ENCODE results near the gene TRPM7. TPM values are rescaled to one million over a fixed set of nuclear protein-coding genes. Genes with fewer than 3 reads are reported as not detected.

Gene TRPM7
- total and polyA plus RNA-seq, 9 of the 15 experiments (the other 6 are each of a cell fraction or from before 2014, with no cell fraction given): 12.3 to 59.2 (median 31.5) TPM

- Histone ChIP-seq H3K27me3 (ENCODE audit: control insufficient read depth in 2 of 2, insufficient read depth in 2 of 2, low read length in 2 of 2) (no peaks in the 10 kb centered on the region), H3K27ac (ENCODE audit: extremely low read depth, low read depth, low read length) (no peak overlapping the region), H3K79me2 (ENCODE audit: control insufficient read depth, insufficient read depth, low read length) (no peaks in the 10 kb centered on the region), H3K36me3 (ENCODE audit: control insufficient read depth, insufficient read depth, low read length) (peaks cover 35% of the 10 kb centered on the region; the same call in 2 of the 3 replicates), H3K9ac (ENCODE audit: insufficient read depth in 1 of 2, low read depth in 2 of 2, low read length in 2 of 2) (no peak overlapping the region), H3K4me2 (ENCODE audit: insufficient read depth, low read length) (no peak overlapping the region), H3K9me1 (ENCODE audit: control insufficient read depth, insufficient read depth, low read length) (no peaks in the 10 kb centered on the region), H3K4me3 (no peak overlapping the region), H4K20me1 (replicated peaks; ENCODE audit: control insufficient read depth, insufficient read depth, low read length) (no peaks in the 10 kb centered on the region), H3K4me1 (replicated peaks in 1 of 2; ENCODE audit: control insufficient read depth in 2 of 2, insufficient read depth in 2 of 2, low read length in 2 of 2) (no peaks in the 10 kb centered on the region), H2AFZ (ENCODE audit: low read depth, low read length) (no peak overlapping the region), H3K9me3 (replicated peaks; ENCODE audit: control insufficient read depth, insufficient read depth, low read depth, low read length) (no peaks in the 10 kb centered on the region)
- DNase-seq (ENCODE audit: extremely low read depth in 1 of 4, low spot score in 3 of 4) (no peak), FAIRE-seq (no peak), ATAC-seq (no peak)
- in situ Hi-C loops (cut with MboI): no loop called here
- TF ChIP-seq NUFIP1 (IDR thresholded peaks at IDR 0.05; ENCODE audit: partially characterized antibody) (no peak), BRD4 (IDR thresholded peaks at IDR 0.05) (no peak), HNRNPLL (IDR thresholded peaks at IDR 0.05; ENCODE audit: low read depth, low read length, poor library complexity, severe bottlenecking) (no peak), KAT8 (IDR thresholded peaks at IDR 0.05; ENCODE audit: low read depth) (no peak), ZNF184 (CRISPR knock-in tag; IDR thresholded peaks at IDR 0.05) (no peak), OTX1 (CRISPR knock-in tag; IDR thresholded peaks at IDR 0.05) (no peak), POLR3G (IDR thresholded peaks at IDR 0.05; ENCODE audit: extremely low read depth, insufficient read length, insufficient replicate concordance) (no peak), CEBPB (tag; IDR thresholded peaks at IDR 0.05) (no peak), NR3C1 (CRISPR knock-in tag; IDR thresholded peaks at IDR 0.05) (no peak), STAG1 (CRISPR knock-in tag; IDR thresholded peaks at IDR 0.05; ENCODE audit: borderline replicate concordance) (no peak)
- TF ChIP-seq, protein P1, sequence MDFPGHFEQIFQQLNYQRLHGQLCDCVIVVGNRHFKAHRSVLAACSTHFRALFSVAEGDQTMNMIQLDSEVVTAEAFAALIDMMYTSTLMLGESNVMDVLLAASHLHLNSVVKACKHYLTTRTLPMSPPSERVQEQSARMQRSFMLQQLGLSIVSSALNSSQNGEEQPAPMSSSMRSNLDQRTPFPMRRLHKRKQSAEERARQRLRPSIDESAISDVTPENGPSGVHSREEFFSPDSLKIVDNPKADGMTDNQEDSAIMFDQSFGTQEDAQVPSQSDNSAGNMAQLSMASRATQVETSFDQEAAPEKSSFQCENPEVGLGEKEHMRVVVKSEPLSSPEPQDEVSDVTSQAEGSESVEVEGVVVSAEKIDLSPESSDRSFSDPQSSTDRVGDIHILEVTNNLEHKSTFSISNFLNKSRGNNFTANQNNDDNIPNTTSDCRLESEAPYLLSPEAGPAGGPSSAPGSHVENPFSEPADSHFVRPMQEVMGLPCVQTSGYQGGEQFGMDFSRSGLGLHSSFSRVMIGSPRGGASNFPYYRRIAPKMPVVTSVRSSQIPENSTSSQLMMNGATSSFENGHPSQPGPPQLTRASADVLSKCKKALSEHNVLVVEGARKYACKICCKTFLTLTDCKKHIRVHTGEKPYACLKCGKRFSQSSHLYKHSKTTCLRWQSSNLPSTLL (IDR thresholded peaks at IDR 0.05): no peak
- no TSS peak for BruUV-seq (replicated peaks)
- 82% methylated on average over 1 of the region's 1 CpG for WGBS (ENCODE audit: insufficient coverage, low coverage, missing lambda C conversion rate)
- intact Hi-C loops (cut with micrococcal nuclease): no loop called here
- ChIA-PET CTCF (ENCODE audit: low intra/inter-chr PET ratio) (no interaction called here), POLR2A (no interaction called here)
These were observed 39.7 kb upstream of the TRPM7 start for GRCh38 chr15:50726315-50726714.
